ENCODE results near the gene ZNF600. TPM values are rescaled to one million over a fixed set of nuclear protein-coding genes. Genes with fewer than 3 reads are reported as not detected.
"Not testable (repeated sequence)": the region's sequence is repeated elsewhere in the genome, so short reads cannot be mapped to it uniquely, and the experiment has no call there.

ZNF600 gene
- polyA plus RNA-seq, 1 donor (not counting 4 experiments of a cell fraction or from before 2014, with no cell fraction given) = 7.6 TPM

DNA sequence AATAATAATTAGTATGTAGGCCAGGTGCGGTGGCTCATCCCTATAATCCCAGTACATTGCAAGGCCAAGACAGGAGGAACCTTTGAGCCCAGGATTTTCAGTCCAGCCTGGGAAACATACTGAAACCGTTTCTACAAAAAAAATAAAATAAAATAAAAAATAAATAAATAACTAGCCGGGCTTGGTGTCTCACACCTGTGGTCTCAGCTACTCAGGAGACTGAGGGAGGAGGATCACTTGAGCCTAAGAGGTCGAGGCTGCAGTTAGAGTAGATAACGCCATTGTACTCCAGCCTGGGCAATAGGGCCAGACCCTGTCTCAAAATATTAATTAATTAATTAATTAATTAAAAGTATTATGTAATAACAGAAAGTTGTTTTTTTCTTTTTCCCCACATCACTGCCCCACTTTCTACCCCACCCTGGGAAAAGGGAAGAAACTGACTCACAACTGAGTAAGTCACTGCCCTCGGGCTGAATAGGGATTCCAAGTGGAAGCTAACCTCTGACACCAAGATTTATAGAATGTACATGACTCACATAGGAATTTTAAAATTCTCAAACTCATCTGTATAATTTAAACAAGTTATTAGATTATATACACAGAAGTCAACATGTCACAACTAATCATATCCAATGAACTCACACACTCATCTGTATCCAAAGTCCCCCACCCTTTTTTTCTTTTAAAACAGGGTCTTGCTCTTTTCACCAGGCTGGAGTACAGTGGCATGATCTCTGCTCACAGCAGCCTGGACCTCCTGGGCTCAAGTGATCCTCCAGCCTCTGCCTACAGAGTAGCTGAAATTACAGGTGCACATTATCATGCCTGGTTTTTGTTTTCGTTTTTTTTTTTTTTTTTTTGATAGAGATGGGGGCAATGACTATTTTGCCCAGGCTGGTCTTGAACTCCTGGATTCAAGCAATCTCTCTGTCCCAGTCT, 64.3 kb downstream of the ZNF600 start:
- no peaks in the 10 kb centered on the region for H4K20me1 ChIP-seq (ENCODE audit: control insufficient read depth, extremely low read depth, insufficient read depth, low read length)
- dilution Hi-C loops (cut with MboI; ENCODE audit: extremely low pct_ligation_motif_present, low sequenced_read_pairs) = no loop called here
- no peak overlapping the region for H3K27ac ChIP-seq (ENCODE audit: control insufficient read depth, insufficient read depth, low read length)

DNA sequence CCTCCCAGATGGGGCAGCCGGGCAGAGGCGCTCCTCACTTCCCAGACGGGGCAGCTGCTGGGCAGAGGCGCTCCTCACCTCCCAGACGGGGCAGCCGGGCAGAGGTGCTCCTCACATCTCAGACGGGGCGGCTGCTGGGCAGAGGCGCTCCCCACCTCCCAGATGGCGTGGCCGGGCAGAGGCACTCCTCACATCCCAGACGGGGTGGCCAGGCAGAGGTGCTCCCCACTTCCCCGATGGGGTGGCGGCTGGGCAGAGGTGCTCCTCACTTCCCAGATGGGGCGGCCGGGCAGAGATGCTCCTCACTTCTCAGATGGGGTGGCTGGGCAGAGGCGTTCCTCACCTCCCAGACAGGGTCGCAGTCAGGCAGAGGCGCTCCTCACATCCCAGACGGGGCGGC, 66.0 kb downstream of the ZNF600 start:
- FAIRE-seq; H3K79me2 ChIP-seq (ENCODE audit: control insufficient read depth, insufficient read depth, low read length); H3K4me3 ChIP-seq (ENCODE audit: control insufficient read depth in 2 of 3, extremely low read depth in 1 of 3, insufficient read depth in 2 of 3, low read depth in 1 of 3, low read length in 3 of 3); H3K27me3 ChIP-seq (ENCODE audit: control insufficient read depth, extremely low read depth, insufficient read depth, low read length); H3K36me3 ChIP-seq (ENCODE audit: control insufficient read depth in 2 of 2, extremely low read depth in 1 of 2, insufficient read depth in 2 of 2, low read length in 2 of 2); DNase-seq (ENCODE audit: low read depth, low spot score); H2AFZ ChIP-seq (ENCODE audit: control insufficient read depth, low read length); H3K27ac ChIP-seq (ENCODE audit: control insufficient read depth, insufficient read depth, low read length); H4K20me1 ChIP-seq (ENCODE audit: control insufficient read depth, extremely low read depth, insufficient read depth, low read length); H3K9ac ChIP-seq (ENCODE audit: control insufficient read depth, extremely low read depth, insufficient read depth, low read length); H3K9me3 ChIP-seq (ENCODE audit: control insufficient read depth, low read depth, low read length); dilution Hi-C loops (cut with MboI; ENCODE audit: extremely low pct_ligation_motif_present, low sequenced_read_pairs); H3K4me2 ChIP-seq (ENCODE audit: control insufficient read depth, extremely low read depth, insufficient read depth, low read depth, low read length); H3K9me1 ChIP-seq (ENCODE audit: control insufficient read depth, extremely low read depth, insufficient read depth, low read length): not testable (repeated sequence)
- H3K4me1 ChIP-seq (ENCODE audit: control insufficient read depth, extremely low read depth, insufficient read depth, low read length) = peaks cover 14% of the 10 kb centered on the region

More for the DNA sequence above, 64.3 kb downstream of the ZNF600 start:
- H3K9me3 ChIP-seq (ENCODE audit: control insufficient read depth, low read depth, low read length) = no peaks in the 10 kb centered on the region
- peak; percentile 49 for FAIRE-seq
- H3K4me2 ChIP-seq (ENCODE audit: control insufficient read depth, extremely low read depth, insufficient read depth, low read depth, low read length) = peak overlapping the region; percentile 17
- H3K27me3 ChIP-seq (ENCODE audit: control insufficient read depth, extremely low read depth, insufficient read depth, low read length) = no peaks in the 10 kb centered on the region
- H3K9me1 ChIP-seq (ENCODE audit: control insufficient read depth, extremely low read depth, insufficient read depth, low read length) = no peaks in the 10 kb centered on the region
- DNase-seq (ENCODE audit: low read depth, low spot score) = peak; percentile 63
- H3K79me2 ChIP-seq (ENCODE audit: control insufficient read depth, insufficient read depth, low read length) = no peaks in the 10 kb centered on the region
- TF ChIP-seq, protein P1, sequence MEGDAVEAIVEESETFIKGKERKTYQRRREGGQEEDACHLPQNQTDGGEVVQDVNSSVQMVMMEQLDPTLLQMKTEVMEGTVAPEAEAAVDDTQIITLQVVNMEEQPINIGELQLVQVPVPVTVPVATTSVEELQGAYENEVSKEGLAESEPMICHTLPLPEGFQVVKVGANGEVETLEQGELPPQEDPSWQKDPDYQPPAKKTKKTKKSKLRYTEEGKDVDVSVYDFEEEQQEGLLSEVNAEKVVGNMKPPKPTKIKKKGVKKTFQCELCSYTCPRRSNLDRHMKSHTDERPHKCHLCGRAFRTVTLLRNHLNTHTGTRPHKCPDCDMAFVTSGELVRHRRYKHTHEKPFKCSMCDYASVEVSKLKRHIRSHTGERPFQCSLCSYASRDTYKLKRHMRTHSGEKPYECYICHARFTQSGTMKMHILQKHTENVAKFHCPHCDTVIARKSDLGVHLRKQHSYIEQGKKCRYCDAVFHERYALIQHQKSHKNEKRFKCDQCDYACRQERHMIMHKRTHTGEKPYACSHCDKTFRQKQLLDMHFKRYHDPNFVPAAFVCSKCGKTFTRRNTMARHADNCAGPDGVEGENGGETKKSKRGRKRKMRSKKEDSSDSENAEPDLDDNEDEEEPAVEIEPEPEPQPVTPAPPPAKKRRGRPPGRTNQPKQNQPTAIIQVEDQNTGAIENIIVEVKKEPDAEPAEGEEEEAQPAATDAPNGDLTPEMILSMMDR (optimal IDR thresholded peaks at IDR 0.05 in 1 of 3, IDR thresholded peaks at IDR 0.05 in 1 of 3, conservative IDR thresholded peaks at IDR 0.05 in 1 of 3; ENCODE audit: extremely low read depth in 1 of 3, insufficient read depth in 2 of 3, low read length in 3 of 3) = no peak
- TF ChIP-seq EZH2 (IDR thresholded peaks at IDR 0.05; ENCODE audit: low read length) = no peak
- no peak overlapping the region for H3K4me3 ChIP-seq (ENCODE audit: control insufficient read depth in 2 of 3, extremely low read depth in 1 of 3, insufficient read depth in 2 of 3, low read depth in 1 of 3, low read length in 3 of 3)
- H3K4me1 ChIP-seq (ENCODE audit: control insufficient read depth, extremely low read depth, insufficient read depth, low read length) = peaks cover 5% of the 10 kb centered on the region
- peaks cover 0 to 5% of the 10 kb centered on the region in 2 experiments for H3K36me3 ChIP-seq (ENCODE audit: control insufficient read depth in 2 of 2, extremely low read depth in 1 of 2, insufficient read depth in 2 of 2, low read length in 2 of 2)
- no peak overlapping the region for H2AFZ ChIP-seq (ENCODE audit: control insufficient read depth, low read length)
- no peak overlapping the region for H3K9ac ChIP-seq (ENCODE audit: control insufficient read depth, extremely low read depth, insufficient read depth, low read length)
